ENCODE data around the gene FTMT. TPM values are rescaled to one million over a fixed set of nuclear protein-coding genes. Genes with fewer than 3 reads are reported as not detected.

The FTMT gene
- total RNA-seq, result not detected

DNA sequence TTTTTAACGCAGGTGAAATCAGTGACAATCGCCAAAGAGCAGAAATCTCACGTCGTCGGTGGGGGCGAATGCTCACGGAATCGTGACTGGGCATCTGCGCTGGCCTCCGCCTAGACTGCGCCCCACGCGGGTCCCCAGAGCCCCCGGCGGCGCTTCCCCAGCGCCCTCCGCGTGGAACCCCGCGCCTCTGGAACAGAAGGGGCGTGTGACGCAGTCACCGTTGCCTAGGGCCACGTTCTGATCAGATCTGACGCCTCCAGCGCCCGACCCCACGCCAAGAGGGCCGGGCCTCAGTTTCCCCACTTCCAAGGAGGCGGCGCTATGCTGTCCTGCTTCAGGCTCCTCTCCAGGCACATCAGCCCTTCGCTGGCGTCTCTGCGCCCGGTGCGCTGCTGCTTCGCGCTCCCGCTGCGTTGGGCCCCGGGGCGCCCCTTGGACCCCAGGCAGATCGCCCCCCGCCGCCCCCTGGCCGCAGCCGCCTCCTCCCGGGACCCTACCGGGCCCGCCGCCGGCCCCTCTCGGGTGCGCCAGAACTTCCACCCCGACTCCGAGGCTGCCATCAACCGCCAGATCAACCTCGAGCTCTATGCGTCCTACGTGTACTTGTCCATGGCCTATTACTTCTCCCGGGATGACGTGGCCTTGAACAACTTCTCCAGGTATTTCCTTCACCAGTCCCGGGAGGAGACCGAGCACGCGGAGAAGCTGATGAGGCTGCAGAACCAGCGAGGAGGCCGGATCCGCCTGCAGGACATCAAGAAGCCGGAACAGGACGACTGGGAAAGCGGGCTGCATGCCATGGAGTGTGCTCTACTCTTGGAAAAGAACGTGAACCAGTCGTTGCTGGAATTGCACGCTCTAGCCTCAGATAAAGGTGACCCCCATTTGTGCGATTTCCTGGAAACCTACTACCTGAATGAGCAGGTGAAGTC lies at the start of gene FTMT:
Gene FTMT (plus strand): TSS at position 240 of the 932 bp plus-strand sequence. CDS start 82 bp downstream, at position 322.

Other genes with a start within 250 kb of the FTMT start
- gene SRFBP1, start 110.1 kb downstream of the FTMT start, total RNA-seq, result 36.2 TPM
- gene LOX, start 226.4 kb downstream of the FTMT start, total RNA-seq, result 4.6 TPM